Neutrophil (primary cell): ENCODE measurements around the gene ASTN2.
"Not testable (repeated sequence)": the region's sequence is repeated elsewhere in the genome, so short reads cannot be mapped to it uniquely, and the experiment has no call there.

Experiments
- H3K27ac ChIP-seq: fragments of 200-600 bp; sonication (generic); 2 replicates; pipeline ENCODE4 v1.5.1; 2016; ENCODE audit warnings: mild to moderate bottlenecking, moderate library complexity
- H3K27me3 ChIP-seq: fragments of 200-600 bp; sonication (generic); 2 replicates; pipeline ENCODE4 v1.6.0; 2016; ENCODE audit warnings: mild to moderate bottlenecking
- H3K36me3 ChIP-seq: fragments of 200-600 bp; sonication (generic); 2 replicates; pipeline ENCODE4 v1.5.1; 2017
- H3K4me1 ChIP-seq, 2 experiments: fragments of 200-600 bp in 1 of 2; sonication (generic) in 1 of 2; 1 replicate in 1 of 2; 2 replicates in 1 of 2; pipeline versions ENCODE4 v1.5.1 to v1.6.1; 2013 to 2016; ENCODE audit warnings: low read depth in 1 of 2, low read length in 1 of 2, mild to moderate bottlenecking in 1 of 2, moderate library complexity in 1 of 2; ENCODE audit not compliant: control insufficient read depth in 1 of 2, insufficient read depth in 1 of 2
- H3K4me3 ChIP-seq, 2 experiments: fragments of 200-600 bp in 1 of 2; sonication (generic) in 1 of 2; 1 replicate in 1 of 2; 2 replicates in 1 of 2; pipeline ENCODE4 v1.5.1; 2013 to 2016; ENCODE audit warnings: low read depth in 1 of 2, low read length in 1 of 2, mild to moderate bottlenecking in 1 of 2, moderate library complexity in 1 of 2
- H3K9me3 ChIP-seq: fragments of 200-600 bp; sonication (generic); 2 replicates; pipeline ENCODE4 v1.5.1; 2016
- CTCF ChIP-seq: fragments of 200-600 bp; sonication (generic); IDR thresholded peaks from 2 replicates; pipeline ENCODE4 v1.5.1; 2016; ENCODE audit warnings: antibody characterized with exemption

The ASTN2 gene

DNA sequence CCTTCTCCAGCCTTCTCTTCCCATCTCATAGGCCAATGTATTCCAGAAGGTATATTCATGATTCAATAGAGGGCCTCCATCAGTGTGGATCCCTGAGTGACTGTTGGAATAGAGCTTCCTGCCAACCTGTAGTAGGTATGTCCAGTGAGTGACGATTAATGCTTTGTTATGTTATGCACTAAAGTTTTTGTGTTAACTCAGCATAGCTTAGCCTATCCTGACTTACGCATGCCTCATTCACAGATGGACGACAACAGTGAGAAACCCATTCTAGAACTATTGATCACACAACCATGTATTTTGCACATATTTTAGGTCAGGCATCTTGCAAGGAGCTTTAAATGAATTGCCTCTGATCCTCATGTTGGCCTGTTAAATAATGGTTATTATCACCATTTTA, 953.2 kb downstream of the ASTN2 start:
- Histone ChIP-seq H3K4me3 (no peak overlapping the region), H3K27me3 (no peaks in the 10 kb centered on the region), H3K27ac (no peak overlapping the region), H3K36me3 (no peaks in the 10 kb centered on the region), H3K9me3 (no peaks in the 10 kb centered on the region), H3K4me1 (no peaks in the 10 kb centered on the region)
- TF ChIP-seq CTCF: no peak

- TF ChIP-seq CTCF: no peak
Observed at GRCh38 chr9:116460026-116460425, 954.8 kb downstream of the ASTN2 start.

GRCh38 chr9:116459576-116459975, 955.3 kb downstream of the ASTN2 start:
- H3K4me3 ChIP-seq: no peak overlapping the region
- no peak overlapping the region for H3K27ac ChIP-seq
- H3K36me3 ChIP-seq: no peaks in the 10 kb centered on the region
- TF ChIP-seq CTCF: no peak
- no peaks in the 10 kb centered on the region for H3K4me1 ChIP-seq
- no peaks in the 10 kb centered on the region for H3K9me3 ChIP-seq
- H3K27me3 ChIP-seq: no peaks in the 10 kb centered on the region

More at GRCh38 chr9:116460026-116460425, 954.8 kb downstream of the ASTN2 start:
- Histone ChIP-seq H3K36me3 (no peaks in the 10 kb centered on the region), H3K4me1 (no peaks in the 10 kb centered on the region), H3K27ac (no peak overlapping the region), H3K9me3 (no peaks in the 10 kb centered on the region), H3K27me3 (no peaks in the 10 kb centered on the region), H3K4me3 (no peak overlapping the region)

DNA sequence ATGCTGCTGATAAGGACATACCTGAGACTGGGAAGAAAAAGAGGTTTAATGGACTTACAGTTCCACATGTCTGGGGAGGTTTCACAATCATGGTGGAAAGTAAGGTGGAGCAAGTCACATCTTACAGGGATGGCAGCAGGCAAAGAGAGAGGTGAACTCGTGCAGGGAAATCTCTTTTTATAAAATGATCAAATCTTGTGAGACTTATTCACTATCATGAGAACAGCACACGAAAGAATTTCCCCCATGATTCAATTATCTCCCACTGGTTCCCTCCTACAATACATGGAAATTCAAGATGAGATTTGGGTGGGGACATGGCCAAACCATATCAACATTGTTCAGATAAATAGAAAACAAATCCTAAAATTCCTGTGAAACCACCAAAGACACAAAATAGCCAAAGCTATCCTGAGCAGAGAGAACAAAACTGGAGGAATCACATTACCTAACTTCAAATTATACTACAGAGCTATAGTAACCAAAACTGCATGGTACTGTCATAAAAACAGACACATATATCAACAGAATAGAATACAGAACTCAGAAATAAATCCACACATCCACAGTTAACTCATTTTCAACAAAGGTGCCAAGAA, 958.3 kb downstream of the ASTN2 start:
- Histone ChIP-seq H3K27ac (no peak overlapping the region), H3K9me3 (no peaks in the 10 kb centered on the region), H3K4me3 (no peak overlapping the region), H3K4me1 (no peaks in the 10 kb centered on the region), H3K36me3 (no peaks in the 10 kb centered on the region), H3K27me3 (no peaks in the 10 kb centered on the region)
- TF ChIP-seq CTCF: no peak

GRCh38 chr9:116454539-116454938, 960.3 kb downstream of the ASTN2 start:
- not testable (repeated sequence) for H3K27ac ChIP-seq, H3K27me3 ChIP-seq, H3K4me1 ChIP-seq, H3K4me3 ChIP-seq, H3K9me3 ChIP-seq, H3K36me3 ChIP-seq

DNA sequence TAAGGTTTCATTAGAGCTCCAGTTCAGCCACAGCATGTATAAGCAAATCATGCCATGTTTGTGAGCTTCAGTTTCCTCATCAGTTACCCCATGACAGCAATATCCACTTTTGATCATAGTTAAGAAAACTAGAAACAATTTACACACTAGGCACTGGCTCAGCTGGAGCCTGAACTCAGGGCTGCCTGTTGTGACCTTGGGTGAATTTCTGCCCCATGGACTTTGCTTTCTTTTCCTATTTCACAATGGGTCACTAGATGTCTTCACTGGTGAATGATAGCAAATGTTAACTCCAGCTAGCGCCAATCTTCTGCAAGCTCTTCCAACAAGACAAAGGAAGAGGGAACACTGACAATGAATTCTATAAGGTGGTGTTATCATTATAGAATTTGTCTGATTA, 961.1 kb downstream of the ASTN2 start:
- no peaks in the 10 kb centered on the region for H3K36me3 ChIP-seq
- H3K27ac ChIP-seq: no peak overlapping the region
- TF ChIP-seq CTCF: no peak

More for the DNA sequence above, 961.1 kb downstream of the ASTN2 start:
- no peaks in the 10 kb centered on the region for H3K9me3 ChIP-seq
- H3K4me1 ChIP-seq: no peaks in the 10 kb centered on the region
- H3K27me3 ChIP-seq: no peaks in the 10 kb centered on the region
- H3K4me3 ChIP-seq: no peak overlapping the region
